K562 (cell line): ENCODE results near the gene PRDM2. TPM values are rescaled to one million over a fixed set of nuclear protein-coding genes. Genes with fewer than 3 reads are reported as not detected.

Source experiments
- BRD4 ChIP-seq: fragments of 200-600 bp; sonication (generic); IDR thresholded peaks from 2 replicates; pipeline ENCODE4 v1.6.1; 2017; ENCODE audit warnings: inconsistent platforms
- COPS2 ChIP-seq: fragments of 450-650 bp; conservative IDR thresholded peaks from 2 replicates; pipeline ENCODE4 v1.6.1; 2016; ENCODE audit warnings: mild to moderate bottlenecking, moderate library complexity
- GTF2B ChIP-seq: IDR thresholded peaks from 2 replicates; pipeline ENCODE4 v1.6.1; 2011; ENCODE audit not compliant: insufficient read length; ENCODE audit errors: extremely low read depth
- HMG20A ChIP-seq: fragments of 450-650 bp; formaldehyde crosslinking; conservative IDR thresholded peaks from 2 replicates; pipeline ENCODE4 v1.4.0; 2020; ENCODE audit warnings: mild to moderate bottlenecking, mixed read lengths
- NCOA1 ChIP-seq: fragments of 450-650 bp; IDR thresholded peaks from 2 replicates; pipeline ENCODE4 v1.6.1; 2016; ENCODE audit warnings: low read depth
- POLR2G ChIP-seq: fragments of 200-400 bp; formaldehyde crosslinking; IDR thresholded peaks from 2 replicates; pipeline ENCODE4 v1.6.1; 2017; ENCODE audit warnings: low read depth, mild to moderate bottlenecking, antibody characterized with exemption, low read length, moderate library complexity
- RAD21 ChIP-seq, 2 experiments: fragments of 250-450 bp in 1 of 2; fragments of 450-650 bp in 1 of 2; sonication (Bioruptor Pico) in 1 of 2; formaldehyde crosslinking in 1 of 2; IDR thresholded peaks in 1 of 2; conservative IDR thresholded peaks in 1 of 2; 2 replicates each; pipeline versions ENCODE4 v1.4.0 to v1.8.0; 2020 to 2022; ENCODE audit warnings: mild to moderate bottlenecking in 2 of 2, moderate library complexity in 1 of 2
- RFX5 ChIP-seq: IDR thresholded peaks from 2 replicates; pipeline ENCODE4 v1.6.1; 2011; ENCODE audit warnings: low read depth, mild to moderate bottlenecking, improper control_type of control experiment, low read length
- USF1 ChIP-seq: sonication (generic); formaldehyde crosslinking; IDR thresholded peaks from 2 replicates; pipeline ENCODE4 v1.9.0; 2022; ENCODE audit warnings: mild to moderate bottlenecking, missing genetic modification reagents
- ZNF384 ChIP-seq: IDR thresholded peaks from 2 replicates; pipeline ENCODE4 v1.6.1; 2012; ENCODE audit warnings: low read depth, low read length, improper control_type of control experiment
- polyA plus RNA-seq, 8 experiments: library from polyadenylated mRNA; depleted of rRNA in 4 of 8; stranded (reverse) in 5 of 8; unstranded in 3 of 8; fragments of >200 nt; fragmentation: Nextera tagmentation in 2 of 8; fragmentation: Illumina TruSeq in 1 of 8; extraction: Ambion mirVana in 2 of 8; extraction: Trizol in 1 of 8; gene quantifications; 2 replicates each; pipeline versions ENCODE4 v1.2.1 to v1.2.3, GENCODE V29; 2011 to 2014; ENCODE audit warnings: inconsistent platforms in 1 of 8, missing spikeins in 1 of 8
- total RNA-seq, 7 experiments: library from RNA; depleted of rRNA in 6 of 7; stranded (reverse); fragments of >200 nt in 6 of 7; fragmentation: Illumina TruSeq in 2 of 7; extraction: Trizol in 2 of 7; gene quantifications; 2 replicates each; pipeline versions ENCODE4 v1.2.1 to v1.2.3, GENCODE V29; 2011 to 2021; ENCODE audit warnings: low replicate concordance in 1 of 7
- TF ChIP-seq, protein P1 (sequence below): fragments of 450-650 bp; IDR thresholded peaks from 2 replicates; pipeline ENCODE4 v1.6.1; 2017; ENCODE audit warnings: antibody characterized with exemption, mild to moderate bottlenecking
- TF ChIP-seq, protein P2 (sequence below): fragments of 450-650 bp; formaldehyde crosslinking; IDR thresholded peaks from 2 replicates; pipeline ENCODE4 v1.4.0; 2022; ENCODE audit warnings: missing genetic modification characterization

PRDM2 gene
- total and polyA plus RNA-seq, 9 of the 15 experiments (the other 6 are each of a cell fraction or from before 2014, with no cell fraction given): 5.4 to 27.6 (median 12.5) TPM

DNA sequence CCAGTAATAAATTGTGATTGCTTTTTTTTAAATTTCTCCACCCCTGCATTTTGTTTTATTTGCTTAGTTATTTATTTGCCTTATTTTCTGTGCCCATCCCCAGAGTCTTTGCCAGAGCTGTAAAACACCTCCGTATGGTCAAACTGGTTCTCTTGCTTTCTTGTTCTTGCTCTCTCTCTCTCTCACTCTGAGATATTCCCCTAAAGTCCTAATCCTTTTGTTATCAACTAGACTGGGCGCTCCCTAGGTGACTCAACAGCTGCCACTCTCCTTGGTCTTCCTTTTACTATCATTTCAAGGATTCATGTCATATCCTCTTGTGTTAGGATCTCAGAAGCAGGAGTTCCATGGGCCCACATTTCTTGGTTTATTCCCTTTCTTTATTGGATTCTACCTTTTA is 160.0 kb downstream of the PRDM2 start (continued):
- TF ChIP-seq GTF2B: no peak
- TF ChIP-seq BRD4: no peak
- no peak for TF ChIP-seq NCOA1
- TF ChIP-seq, protein P1, sequence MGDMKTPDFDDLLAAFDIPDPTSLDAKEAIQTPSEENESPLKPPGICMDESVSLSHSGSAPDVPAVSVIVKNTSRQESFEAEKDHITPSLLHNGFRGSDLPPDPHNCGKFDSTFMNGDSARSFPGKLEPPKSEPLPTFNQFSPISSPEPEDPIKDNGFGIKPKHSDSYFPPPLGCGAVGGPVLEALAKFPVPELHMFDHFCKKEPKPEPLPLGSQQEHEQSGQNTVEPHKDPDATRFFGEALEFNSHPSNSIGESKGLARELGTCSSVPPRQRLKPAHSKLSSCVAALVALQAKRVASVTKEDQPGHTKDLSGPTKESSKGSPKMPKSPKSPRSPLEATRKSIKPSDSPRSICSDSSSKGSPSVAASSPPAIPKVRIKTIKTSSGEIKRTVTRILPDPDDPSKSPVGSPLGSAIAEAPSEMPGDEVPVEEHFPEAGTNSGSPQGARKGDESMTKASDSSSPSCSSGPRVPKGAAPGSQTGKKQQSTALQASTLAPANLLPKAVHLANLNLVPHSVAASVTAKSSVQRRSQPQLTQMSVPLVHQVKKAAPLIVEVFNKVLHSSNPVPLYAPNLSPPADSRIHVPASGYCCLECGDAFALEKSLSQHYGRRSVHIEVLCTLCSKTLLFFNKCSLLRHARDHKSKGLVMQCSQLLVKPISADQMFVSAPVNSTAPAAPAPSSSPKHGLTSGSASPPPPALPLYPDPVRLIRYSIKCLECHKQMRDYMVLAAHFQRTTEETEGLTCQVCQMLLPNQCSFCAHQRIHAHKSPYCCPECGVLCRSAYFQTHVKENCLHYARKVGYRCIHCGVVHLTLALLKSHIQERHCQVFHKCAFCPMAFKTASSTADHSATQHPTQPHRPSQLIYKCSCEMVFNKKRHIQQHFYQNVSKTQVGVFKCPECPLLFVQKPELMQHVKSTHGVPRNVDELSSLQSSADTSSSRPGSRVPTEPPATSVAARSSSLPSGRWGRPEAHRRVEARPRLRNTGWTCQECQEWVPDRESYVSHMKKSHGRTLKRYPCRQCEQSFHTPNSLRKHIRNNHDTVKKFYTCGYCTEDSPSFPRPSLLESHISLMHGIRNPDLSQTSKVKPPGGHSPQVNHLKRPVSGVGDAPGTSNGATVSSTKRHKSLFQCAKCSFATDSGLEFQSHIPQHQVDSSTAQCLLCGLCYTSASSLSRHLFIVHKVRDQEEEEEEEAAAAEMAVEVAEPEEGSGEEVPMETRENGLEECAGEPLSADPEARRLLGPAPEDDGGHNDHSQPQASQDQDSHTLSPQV: no peak
- TF ChIP-seq, protein P2, sequence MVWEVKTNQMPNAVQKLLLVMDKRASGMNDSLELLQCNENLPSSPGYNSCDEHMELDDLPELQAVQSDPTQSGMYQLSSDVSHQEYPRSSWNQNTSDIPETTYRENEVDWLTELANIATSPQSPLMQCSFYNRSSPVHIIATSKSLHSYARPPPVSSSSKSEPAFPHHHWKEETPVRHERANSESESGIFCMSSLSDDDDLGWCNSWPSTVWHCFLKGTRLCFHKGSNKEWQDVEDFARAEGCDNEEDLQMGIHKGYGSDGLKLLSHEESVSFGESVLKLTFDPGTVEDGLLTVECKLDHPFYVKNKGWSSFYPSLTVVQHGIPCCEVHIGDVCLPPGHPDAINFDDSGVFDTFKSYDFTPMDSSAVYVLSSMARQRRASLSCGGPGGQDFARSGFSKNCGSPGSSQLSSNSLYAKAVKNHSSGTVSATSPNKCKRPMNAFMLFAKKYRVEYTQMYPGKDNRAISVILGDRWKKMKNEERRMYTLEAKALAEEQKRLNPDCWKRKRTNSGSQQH (CRISPR knock-in tag): no peak
- no peak for TF ChIP-seq RFX5
- TF ChIP-seq HMG20A: no peak
- TF ChIP-seq RAD21 (CRISPR knock-in tag; conservative IDR thresholded peaks at IDR 0.05 in 1 of 2, IDR thresholded peaks at IDR 0.05 in 1 of 2): no peak
- TF ChIP-seq ZNF384: no peak
- no peak for TF ChIP-seq USF1 (CRISPR knock-in tag)
- no peak for TF ChIP-seq COPS2
- TF ChIP-seq POLR2G: no peak
